Inflammatory macrophage (primary cell): Measurements from ENCODE around the gene ZNF785.

Experiments
- DNase-seq, 2 donors: peaks; one replicate each; pipeline ENCODE4 v3.0.0-alpha.2; 2020 to 2022

Gene ZNF785

DNA sequence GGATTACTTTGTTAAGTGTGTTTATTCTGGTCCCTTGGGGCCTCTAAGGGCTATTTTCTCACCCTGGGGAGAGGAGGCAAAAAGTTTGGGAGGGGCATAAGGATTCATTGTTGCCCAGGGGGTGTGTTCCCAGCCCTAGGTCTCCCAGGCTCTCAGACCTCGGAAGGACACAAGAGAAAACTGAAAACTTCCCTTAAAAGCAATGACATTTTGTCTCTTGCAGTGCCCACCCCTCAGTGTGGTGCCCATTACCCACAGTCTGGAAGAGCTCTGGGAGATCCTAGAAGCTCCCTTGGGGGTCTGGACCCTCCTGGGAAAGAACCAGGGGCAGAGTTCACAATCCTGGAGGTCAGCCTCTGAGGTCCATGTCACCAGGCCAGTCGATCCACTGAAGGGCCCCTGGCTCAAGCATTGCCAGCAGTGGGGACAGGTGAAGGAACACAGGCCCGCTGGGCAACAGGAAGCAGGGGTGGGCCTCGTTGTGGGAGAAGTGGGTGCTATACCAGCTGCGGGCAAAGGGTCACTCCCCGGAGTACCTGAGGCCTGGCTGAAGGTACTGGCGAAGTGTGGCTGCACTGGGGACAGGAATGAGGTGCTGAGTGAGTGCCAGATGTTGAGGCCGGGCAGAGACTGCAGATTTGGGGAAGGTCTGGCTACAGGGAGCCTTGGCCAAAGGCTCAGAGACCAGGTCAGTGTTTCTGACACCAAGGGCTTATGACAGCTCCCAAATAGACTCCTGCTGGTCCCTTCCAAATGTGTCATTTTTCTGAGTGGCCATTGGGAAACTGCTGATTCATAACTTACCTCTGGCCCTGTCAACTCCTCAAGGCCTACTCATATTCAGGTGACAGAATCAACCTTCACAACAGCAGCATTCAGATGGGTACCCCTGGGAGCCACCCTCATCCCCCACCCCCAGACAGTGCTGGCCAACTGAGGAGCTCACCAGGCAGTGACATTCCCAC, 46.2 kb downstream of the ZNF785 start:
- no peak for DNase-seq

DNA sequence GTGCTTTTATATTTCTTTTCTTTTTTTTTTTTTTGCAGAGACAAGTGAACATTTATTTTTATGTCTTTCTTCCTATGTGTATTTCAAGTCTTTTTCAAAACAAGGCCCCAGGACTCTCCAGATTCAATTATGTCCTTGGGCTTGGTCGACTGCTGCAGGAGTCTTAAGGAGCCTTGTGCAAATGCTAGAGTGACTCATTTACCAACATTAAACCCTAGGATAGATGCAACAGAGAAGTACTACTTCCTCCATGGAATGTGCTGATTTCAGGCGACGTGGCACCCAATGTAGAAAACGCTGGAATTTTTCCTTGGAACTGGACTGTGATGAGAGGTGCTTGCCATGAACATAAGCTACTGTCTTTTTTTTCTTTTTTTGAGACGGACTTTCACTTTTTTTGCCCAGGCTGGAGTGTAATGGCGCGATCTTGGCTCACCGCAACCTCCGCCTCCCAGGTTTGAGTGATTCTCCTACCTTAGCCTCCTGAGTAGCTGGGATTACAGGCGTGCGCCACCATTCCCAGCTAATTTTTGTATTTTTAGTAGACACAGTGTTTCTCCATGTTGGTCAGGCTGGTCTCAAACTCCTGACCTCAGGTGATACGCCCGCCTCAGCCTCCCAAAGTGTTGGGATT, 49.0 kb downstream of the ZNF785 start:
- DNase-seq, result peak; percentile 53 to 66

DNA sequence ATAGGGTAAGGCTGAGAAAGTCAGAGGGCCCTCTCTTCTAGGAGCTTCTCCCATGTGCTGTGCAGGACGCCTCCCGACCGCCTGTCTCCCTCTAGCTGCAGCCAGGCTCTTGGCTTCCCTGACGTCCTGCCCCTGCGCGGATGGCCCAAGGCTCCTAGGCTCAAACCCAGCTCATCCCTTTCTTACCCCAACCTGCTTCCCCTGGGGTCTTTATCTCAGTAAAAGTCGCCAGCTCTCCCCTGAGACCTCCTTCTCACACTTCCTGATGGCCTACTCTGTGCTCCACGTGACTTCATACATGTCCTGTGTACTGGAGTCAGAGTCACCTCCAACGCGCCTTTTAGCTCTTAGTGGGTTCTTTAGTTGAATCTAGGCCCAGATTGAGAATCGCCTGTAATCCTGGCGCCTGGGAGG, 49.7 kb downstream of the ZNF785 start:
- DNase-seq, result peak; percentile 62 to 80

DNA sequence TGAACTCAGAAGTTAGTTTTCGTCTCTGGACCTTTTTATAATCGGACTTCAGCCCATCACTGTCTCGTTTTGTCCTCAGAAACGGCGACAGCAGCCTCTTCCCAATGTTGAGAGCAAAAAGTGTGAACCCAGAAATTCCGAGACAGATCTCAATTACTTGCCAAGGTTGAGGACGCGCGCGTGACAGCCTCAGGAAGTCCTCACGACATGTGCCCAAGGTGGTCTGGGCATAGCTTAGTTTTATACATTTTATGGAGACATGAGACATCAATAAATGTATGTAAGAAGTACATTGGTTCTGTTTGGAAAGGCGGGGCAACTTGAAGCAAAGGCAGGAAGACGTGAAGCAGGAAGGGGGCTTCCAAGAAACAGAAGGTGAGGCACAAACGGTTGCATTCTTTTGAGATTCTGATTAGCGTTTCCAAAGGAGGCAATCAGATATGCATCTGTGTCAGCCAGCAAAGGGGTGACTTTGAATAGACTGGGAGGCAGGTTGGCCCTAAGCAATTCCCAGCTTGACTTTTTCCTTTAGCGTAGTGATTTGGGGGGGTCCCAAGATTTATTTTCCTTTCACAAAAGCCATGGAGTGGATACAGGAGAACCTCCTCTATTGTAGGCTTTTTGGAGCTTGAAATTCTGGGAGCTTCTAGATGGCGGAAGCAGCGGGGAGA, 50.3 kb downstream of the ZNF785 start:
- DNase-seq, result no peak

DNA sequence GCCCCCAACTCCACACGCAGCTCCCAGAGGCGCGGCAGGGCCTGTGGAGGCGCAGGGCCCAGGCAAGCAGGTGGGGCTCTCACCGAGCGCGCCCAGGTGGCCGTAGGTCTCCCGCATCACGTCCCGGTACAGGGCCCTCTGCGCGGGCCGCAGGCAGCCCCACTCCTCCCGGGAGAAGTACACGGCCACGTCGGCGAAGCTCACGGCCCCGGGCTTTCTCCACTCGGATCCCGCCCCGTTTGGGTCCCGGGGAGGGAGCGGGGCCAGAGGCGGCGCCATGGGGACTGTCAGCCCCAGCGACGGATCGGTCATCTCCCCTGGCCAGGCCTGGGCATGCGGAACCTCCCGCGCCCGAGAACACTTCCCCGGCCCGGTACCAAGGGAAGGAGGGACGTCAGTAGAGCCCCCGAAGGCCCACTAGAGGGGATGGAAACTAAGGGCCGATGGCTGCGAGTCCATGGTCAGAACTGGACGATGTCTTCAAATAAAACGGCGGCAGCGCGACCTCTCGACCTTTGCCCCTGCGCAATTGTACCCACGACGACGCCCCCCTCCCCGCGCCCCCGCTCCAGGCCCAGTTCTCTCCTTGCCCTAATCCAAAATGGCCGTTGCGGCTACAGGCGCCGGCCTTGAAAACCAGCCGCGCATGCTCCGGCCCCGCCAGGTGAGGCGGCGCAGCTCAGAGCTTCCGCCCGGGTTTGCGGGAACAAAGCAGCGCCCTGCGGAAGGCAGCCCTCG, 51.0 kb downstream of the ZNF785 start, which contains the start of gene ZNF747:
Gene ZNF747 (minus strand): TSS at position 491 of the 738 bp plus-strand sequence. CDS start 179 bp downstream, at position 312.
- peak; percentile 74 to 90 for DNase-seq

DNA sequence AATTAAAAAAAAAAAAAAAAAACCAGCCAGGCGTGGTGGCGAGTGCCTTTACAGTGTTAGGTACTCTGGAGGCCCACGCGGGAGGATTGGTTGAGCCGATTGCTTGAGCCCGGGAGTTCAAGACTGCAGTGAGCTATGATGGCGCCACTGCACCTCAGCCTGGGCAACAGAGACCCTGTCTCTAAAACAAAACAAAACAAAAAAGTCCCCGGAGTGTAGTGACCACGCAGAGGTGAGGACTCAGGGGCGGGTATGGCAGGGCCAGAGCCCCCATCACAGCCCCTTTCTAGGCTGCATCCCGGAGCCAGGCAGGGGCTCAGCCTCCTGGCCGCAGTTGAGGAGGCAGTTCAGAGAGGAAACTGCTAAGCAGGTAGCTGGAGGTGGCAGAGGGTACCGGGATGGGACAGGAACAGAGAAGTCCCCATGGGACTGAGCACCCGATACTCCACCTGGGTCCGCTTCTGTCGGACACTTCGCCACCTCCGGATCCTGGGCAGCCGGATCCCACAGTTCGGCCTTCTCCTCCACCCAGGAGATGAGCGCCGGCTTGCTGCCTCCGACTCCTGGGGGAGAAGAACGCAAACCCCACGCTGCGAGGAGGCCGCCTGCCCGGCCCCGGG, 51.6 kb downstream of the ZNF785 start:
- no peak for DNase-seq

DNA sequence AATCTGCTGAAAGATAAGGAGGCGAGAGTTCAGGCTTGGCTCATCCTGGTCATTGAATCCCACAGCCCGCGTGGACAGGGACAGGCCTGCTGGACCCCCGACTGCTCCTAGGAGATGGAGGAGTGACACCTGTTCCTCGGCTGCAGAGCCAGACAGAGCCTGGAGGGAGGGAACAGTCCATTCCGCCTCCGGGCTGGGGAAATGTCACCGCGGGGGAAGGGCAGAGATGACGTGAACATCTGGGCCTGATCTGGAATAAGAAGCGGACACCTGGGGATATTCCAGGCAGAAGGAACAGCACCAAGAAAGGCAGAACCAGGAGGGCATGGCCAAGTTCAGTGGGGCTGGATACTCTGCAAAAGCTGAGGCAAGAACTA, 52.4 kb downstream of the ZNF785 start:
- no peak for DNase-seq

DNA sequence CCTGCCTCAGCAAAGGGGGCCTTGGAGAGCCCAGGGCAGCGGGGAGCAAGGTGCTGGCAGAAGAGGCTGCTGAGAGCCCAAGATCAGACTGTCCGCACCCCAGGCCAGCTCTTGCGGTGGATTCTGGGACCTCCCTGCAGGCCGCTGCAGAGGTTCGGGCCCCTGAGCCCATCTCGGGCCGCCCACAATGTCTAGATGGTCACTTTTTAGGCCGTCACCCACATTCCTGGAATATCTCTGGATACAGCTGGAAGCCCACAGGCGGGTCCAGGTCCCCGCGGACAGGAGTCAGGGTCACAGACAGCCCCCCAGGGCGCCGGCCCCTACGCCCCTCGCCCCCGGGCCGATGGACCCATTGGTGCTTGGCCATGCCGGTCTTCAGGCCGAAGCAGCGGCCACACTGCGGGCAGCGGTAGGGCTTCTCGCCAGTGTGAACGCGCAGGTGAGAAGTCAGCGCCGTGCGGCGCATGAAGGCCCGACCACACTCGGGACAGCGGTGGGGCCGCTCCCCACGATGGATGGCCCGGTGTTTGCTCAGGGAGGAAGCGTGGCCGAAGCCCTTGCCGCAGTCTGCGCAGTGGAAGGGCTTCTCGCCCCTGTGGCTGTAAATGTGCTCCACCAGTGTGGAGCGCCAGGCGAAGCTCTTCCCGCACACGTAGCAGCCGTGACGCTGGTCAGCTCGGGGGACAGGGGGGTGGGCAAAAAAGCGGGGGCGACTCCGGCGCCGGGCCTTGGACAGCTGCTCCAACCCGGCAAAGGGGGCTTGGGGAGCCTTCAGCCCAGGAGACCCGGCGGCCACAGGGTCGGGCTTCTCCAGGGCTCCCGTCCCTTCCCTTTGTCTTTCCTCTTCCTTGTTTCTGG, 53.0 kb downstream of the ZNF785 start:
- no peak for DNase-seq
